Measurements from ENCODE around the gene PRSS12.
"Not testable (repeated sequence)": the region's sequence is repeated elsewhere in the genome, so short reads cannot be mapped to it uniquely, and the experiment has no call there.

Gene PRSS12

DNA sequence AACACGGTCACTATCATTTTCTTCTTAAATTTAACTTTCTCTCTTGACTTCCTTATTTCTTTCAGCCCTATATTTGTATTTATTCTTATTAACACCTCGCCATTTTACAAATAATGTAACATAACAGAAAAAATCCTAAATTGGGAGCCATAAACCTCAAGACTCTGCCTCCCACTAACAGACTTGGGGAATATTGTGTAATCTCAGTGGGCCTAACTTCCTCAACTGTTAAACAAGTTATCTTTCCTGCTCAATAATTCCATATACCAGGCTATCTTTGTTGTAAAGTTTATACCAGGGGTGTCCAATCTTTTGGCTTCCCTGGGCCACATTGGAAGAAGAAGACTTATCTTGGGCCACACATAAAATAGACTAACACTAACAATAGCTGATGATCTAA is 26.2 kb downstream of the PRSS12 start:
- DNase-seq (ENCODE audit: insufficient read length, low spot score) (no peak), FAIRE-seq (no peak)

DNA sequence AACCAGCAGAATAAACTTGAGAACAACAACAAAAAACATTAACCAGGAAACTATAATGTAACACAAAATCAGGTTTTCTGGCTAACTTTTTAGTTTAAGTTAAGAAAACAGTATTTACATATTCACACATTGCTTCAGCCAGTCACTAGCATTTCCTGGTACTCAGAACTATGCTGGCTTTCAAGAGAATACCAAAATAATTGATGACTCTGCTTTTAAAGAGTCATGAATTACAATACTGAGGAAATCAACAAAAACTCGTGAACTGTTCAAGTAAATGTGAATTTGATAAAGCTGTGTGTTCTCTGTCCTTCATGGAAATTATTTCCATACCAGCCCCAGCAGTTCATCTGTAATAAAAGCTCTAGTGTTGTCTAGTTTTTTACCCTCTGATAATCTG is 27.4 kb downstream of the PRSS12 start:
- FAIRE-seq (no peak), DNase-seq (ENCODE audit: insufficient read length, low spot score) (no peak)

DNA sequence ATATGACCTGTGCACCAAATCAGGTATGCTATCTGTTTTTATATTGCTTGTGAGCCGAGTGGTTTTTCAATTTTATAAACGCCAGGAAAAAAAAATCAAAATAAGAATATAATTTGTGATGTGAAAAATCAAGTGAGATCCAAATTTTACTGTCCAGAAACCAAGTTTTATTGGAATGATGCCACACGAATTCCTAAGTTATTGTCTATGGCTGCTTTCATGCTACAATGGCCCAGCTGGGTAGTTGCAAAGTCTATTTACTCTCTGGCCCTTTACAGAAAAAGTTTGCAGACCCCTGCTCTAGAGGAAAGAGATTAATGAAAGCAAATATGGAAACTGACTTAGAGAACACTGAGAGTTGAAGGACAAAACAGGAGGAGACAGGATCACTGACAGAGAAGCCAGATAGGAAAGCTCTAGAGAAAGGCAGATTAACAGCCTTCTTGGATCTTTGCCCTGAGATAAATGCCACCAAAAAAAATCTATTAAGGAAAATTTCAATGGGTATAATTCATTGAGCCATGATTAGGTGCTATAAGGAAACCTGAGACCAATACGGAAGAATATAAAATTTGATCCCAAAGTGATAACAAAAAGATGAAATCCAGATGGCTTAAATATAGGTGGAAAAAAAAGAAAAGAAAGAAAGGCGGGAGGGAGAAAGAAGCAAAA is 29.8 kb downstream of the PRSS12 start:
- no peak for FAIRE-seq

DNA sequence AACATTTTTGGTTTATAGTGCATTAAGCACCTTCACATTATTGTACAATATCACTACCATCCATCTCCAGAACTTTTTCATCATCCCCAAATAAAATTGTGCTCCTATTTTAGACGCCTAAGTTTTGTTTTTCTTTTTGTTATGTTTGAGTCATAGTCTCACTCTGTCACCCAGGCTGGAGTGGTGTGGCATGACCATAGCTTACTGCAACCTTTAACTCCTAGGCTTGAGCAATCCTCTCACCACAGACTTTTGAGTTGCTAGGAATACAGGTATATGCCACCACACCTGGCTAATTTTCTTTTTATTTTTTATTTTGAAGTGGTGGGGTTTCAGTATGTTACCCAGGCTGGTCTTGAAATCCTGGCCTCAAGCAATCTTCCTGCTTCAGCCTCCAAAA is 33.9 kb downstream of the PRSS12 start:
- FAIRE-seq (no peak), DNase-seq (ENCODE audit: insufficient read length, low spot score) (no peak)

More for the DNA sequence above, 29.8 kb downstream of the PRSS12 start:
- DNase-seq (ENCODE audit: insufficient read length, low spot score): no peak

DNA sequence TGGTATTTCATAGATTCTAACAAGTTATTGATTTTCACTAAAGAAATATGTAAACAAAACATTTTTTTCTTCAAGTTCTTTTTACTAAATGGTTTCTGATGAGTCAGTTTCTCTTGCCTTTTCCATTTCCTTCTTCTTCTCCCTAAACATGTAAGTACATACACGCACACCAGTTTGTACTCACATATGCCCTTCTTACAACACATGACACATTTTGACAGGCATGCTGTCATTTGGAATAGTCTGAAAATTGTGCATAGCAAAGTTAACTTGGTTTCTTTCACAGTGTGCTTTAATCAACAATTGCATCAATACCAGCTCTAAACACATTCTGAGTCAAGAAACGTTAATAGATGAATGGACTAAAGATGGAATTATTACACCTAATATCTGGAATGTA is 35.1 kb downstream of the PRSS12 start:
- FAIRE-seq (no peak), DNase-seq (ENCODE audit: insufficient read length, low spot score) (no peak)

DNA sequence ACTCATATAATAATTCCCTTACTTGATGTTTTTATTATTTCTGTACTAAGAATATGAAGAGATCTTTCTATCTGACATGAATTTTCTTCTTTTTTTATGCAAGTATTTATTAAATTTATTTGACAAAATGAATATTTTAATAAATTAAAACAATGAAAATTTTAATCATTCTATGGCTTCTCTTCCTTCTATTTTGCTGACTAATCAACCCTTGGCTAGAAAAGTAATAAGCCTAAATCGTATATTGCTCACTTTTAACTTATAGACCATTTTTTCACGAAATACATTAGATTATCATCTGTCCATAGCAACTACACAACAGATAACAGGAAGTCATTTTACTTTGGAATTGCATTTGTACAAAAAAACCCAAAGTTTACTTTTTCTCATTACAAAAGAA is 38.6 kb downstream of the PRSS12 start:
- FAIRE-seq (no peak), DNase-seq (ENCODE audit: insufficient read length, low spot score) (no peak)

DNA sequence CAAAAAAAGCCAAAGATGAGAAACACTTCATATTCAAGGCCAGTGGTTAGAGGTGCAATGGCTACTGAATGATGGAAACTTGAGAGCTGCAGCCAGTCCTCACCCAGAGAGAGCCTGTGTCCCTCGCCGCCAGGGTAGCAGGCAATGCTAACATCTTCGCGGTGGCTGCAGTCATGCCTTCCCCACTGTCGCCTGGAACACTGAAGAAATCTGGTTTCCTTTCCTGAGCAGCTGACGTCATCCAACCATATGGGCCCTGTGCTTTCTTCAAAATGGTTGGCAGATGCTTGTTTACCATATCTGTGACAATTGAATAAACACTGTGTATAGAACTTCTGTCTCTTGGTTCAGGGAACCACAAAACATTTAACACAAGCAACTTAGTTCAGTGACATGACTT is 39.7 kb downstream of the PRSS12 start:
- no peak for DNase-seq (ENCODE audit: insufficient read length, low spot score)
- no peak for FAIRE-seq

DNA sequence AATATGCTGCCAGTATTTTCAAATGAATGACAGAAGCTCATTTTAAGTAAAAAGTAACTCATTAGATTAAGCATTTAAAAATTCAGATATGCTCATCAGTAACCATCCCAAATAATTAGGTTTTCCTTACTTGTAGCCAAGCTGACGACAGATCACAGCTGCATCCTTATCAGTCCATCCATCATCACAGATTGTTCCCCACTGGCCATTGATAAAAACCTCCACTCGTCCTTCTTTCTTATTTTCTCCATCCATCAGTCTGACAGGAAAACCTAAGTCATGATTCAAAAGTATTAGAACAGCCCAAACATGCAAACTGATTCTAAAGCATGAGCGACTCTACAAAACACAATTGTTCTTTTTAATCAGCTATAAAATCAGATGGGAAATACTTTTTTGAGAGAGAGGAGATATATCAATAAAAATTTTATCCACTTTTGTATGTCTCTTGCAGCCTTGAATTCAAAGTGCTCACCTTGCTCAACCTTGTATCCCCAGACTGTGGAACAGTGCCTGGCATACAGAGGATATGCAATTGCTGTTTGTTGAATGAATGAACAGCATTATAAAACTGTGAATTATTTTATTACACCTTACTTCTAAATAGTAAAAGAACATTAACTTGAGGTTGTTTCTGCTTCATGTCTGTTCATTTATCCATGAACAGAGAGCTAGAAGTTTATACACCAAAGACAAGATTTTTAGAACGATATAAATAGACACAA is 44.3 kb downstream of the PRSS12 start:
- FAIRE-seq (no peak), DNase-seq (ENCODE audit: insufficient read length, low spot score) (no peak)

DNA sequence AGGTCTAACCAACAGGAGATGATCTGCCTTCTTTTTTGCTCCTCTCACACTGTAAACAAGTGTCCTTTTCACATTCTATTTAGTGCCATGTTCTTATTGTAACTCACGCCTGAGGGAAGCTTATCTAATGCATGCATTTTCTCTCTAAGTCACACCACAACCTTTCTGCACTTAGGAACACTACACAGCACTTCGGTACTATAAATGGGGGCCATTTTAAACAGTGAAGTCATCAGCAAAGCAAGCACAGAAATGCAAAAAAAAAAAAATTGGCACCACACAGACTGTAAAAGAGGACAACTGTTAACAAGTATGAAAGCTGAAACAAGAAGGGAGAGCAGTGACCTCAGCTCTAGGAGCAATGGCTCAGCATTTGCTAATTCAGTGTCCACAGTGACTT is 45.2 kb downstream of the PRSS12 start:
- FAIRE-seq (no peak), DNase-seq (ENCODE audit: insufficient read length, low spot score) (no peak)

DNA sequence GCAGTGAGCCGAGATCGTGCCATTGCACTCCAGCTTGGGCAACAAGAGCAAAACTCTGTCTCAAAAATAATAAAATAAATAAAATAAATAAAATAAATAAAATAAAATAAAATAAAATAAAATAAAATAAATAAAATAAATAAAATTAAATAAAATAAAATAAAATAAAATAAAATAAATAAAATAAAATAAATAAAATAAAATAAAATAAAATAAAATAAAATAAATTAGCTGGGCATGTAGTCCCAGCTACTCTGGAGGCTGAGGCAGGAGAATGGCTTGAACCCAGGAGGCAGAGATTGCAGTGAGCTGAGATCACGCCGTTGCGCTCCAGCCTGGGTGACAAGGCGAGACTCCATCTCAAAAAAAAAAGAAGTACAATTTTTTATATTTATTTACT is 53.2 kb downstream of the PRSS12 start:
- FAIRE-seq: not testable (repeated sequence)

DNA sequence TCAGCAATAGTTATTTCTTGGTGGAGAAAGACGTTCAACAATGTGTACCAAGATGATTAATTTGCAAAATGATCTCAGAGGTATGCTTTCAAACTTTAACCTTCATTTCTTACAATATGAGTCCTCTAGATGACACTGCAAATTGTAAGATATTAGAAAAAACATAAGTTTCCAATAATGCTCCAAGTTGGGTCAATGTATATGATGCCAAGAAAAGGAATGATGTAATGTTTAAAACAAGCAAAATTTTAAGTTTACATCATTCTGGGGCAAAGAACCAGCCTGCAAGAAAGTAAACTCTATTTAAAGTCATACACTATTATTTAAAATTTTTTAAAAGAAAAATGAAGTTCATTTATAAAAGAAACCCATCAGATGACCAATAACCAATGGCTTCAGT is 56.1 kb downstream of the PRSS12 start:
- DNase-seq (ENCODE audit: insufficient read length, low spot score) (no peak), FAIRE-seq (no peak)

More for the DNA sequence above, 53.2 kb downstream of the PRSS12 start:
- not testable (repeated sequence) for DNase-seq (ENCODE audit: insufficient read length, low spot score)

DNA sequence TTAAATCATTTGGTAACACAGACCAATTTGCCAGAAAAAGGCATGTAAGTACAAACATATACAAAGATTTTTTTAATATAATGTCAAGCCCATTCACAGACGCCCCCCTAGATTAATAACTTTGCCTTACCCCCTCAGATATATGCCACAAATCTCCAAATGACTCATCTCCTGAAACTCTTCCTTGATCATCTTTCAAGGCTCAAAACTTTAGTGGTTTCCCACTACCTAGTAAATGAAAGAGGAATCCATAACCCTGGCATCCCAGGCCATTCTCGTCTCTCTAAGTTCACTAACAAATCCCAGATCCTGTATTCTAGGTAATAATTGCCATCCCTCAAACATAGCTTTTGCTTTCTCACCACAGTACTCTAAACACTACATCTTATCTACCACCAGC is 61.9 kb downstream of the PRSS12 start:
- DNase-seq (ENCODE audit: insufficient read length, low spot score): no peak
- FAIRE-seq: no peak

DNA sequence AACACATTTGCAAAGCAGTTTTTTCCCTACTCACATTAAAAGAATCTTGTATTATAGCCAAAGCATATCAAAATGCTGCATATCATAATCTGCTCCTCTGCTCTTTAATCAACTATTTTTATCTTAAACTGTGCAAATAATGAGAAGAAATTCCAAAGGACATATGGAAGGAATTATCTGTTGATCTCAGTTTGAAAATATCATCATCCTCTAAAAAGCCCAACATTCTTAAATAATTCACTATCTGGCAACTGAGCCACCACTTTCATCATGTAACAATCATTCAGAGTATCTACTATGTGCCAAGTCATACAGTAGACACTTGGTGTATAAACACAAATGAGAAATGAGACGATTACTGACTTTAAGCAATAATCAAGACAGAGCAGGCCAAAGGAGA is 63.0 kb downstream of the PRSS12 start:
- no peak for DNase-seq (ENCODE audit: insufficient read length, low spot score)
- no peak for FAIRE-seq

DNA sequence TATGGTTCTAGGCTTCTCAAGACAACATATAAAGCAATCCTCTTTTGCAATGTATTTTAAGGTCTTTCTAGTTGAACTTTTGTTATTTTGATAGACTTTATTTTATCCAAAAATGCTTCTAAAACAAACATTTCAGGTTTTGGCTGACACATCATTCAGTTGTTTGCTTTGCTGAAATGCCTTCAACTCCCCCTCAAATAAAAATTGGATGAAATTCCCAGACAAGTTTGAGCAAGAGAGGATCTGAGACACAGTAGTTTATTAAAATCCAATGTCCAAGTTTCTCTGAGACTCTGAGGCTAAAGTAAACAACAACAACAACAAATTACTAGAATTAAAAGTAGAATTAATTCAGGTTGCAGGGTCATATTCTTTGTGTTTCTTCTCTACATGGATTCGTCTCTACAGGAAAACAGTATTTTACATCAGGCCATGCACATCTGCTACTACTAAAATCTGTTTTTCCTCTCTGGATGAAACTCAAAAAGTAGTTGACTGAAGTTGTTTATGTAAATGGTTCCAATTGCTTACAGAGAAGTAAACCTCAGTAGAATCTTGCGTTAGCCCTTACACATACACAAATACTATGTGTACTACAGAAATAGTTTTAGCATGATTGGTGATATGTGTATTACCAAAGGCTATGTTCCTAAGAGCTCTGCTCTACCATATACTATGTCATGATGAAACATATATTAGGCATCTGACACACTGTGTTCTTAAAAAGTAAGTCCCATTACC is 64.9 kb downstream of the PRSS12 start:
- FAIRE-seq (no peak), DNase-seq (ENCODE audit: insufficient read length, low spot score) (no peak)

DNA sequence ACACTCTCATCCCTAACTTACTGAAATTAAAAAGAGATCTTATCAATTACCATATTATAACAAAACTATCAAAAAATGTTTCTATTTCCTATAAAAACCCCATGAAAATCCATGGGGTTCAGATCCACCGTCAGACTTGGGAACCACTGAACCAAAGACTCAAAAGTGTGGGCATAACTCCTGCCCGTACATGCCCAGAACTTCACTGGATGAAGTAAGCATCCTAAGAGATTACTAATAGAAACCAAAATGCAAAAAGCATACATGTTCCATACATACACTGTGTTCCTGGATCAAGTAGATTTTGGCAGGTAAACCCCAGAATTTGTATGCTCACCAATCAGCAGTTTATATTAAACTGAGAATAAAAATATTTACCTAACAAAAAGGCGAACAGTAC is 66.1 kb downstream of the PRSS12 start:
- DNase-seq (ENCODE audit: insufficient read length, low spot score) (no peak), FAIRE-seq (no peak)

DNA sequence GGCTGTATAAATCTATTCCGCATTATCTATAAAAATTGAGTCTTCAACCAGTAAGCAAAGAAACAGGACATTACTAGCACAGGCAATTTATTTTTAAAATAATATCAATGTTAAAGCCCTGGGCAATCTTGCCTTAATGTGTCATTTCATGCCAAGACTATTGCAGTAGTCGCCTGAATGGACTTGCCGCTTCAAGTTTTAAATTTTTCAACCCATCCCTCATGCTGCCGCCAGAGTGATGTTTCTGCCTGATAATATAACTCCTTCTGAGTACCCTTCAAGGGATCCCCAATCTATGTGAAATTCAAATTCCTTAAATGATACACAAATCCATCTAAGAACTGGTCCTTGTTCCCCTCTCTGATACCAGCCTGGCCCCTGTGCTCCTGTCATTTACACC is 66.9 kb downstream of the PRSS12 start:
- no peak for FAIRE-seq
- no peak for DNase-seq (ENCODE audit: insufficient read length, low spot score)

DNA sequence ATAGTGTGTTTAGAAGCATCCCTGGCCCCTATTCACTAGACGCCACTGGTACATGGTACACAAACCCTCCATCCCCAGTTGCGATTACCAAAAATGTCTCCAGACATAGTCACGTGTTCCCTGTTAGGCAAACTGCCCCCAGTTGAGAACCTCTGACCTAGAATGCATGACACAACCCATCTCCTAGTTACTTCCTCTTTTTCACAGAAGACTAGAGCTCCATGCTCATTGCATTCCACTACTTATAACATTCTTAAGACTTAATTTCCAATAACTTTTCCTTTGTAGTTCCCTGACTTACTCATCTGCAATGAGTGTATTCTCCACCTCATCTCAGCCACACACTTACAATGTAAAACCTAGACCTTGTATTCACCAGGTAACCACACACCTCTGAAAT is 68.6 kb downstream of the PRSS12 start:
- FAIRE-seq: no peak
- DNase-seq (ENCODE audit: insufficient read length, low spot score): no peak

DNA sequence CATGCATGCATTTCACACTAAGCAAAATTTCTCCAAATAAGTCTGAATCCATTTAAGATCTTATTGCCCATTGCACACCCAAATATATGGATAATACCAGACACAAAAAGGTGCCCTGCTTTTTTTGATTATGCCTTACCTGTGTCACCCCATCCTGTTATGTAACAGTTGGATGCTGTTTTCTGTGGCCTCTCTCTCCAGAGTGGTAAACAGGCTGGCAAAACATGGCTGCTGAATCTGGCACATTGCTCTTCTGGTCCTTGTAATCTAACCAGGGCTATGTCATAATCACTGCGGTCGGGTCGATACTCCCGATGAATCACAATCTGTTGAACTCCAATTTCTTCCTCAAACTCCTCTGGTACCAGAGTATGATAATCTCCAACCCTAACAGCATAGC is 70.1 kb downstream of the PRSS12 start:
- no peak for FAIRE-seq
- DNase-seq (ENCODE audit: insufficient read length, low spot score): no peak

DNA sequence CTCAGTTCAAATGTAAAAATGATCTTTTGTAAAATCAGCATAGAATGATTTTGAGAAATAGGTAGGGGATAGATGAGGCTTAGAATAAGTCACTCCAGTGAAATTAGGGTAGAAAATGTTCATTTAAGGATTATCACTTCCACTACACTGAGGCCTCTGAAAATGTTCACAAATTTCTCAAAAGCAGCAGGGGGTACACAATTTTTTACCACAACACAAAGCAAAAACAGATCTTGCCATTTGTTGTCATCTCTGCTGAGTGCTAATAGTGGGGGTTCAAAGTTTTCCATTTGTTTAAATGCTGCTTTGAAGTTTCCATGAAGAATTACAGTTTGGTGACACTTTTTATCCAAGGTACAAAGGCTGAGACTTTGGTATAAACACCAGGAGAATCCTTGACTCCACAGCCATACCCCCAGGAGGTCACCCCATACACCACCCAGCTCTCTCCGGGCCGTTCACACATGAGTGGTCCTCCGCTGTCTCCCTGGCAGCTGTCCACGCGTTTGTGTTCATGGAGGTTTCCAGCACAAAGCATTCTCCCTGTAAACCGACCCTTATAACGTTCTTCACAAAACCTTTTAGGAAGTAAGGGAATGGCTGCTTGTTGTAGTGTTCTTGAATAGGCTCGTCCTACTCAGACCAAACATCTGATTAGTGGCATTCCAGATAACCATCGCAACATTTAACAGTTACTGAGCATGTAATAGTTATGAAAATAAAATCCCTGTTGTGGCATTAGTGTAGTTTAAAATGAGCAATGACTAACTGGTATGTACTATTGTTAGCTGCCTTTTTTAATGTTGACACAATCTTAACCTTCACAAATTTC is 71.0 kb downstream of the PRSS12 start:
- no peak for DNase-seq (ENCODE audit: insufficient read length, low spot score)

DNA sequence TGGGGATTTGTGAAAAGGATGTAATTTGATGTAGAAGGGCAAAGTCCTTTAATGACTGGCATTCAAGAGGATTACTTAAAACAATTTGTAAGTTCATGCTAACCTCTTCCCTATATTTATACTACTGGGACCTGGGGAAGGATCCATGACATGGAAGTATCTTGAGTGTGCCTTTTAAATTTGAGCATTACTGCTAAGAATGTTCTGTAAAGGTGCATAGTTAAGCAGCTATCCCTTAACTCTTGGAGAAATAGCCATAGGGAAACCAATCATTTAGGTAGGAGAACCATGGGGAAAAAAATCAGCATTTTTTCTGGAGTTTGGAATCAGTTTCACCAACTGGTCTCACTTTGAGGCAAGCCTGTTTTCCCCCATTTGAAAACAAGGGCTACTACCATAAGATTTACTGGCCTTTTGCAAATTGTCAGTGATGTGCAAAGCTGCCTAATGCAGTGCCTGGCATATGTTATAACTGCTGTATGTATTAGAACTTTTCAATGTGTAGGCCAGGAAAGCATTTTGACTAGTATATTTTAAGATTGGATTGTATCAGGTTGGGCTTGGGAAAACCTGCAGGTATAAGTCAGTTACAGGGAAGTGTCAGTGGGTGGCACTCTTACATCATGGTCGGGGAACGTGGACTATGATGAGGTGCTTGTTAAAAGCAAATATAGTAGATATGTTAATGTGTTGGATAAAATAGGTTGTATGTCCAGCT is 72.1 kb downstream of the PRSS12 start:
- FAIRE-seq (no peak), DNase-seq (ENCODE audit: insufficient read length, low spot score) (peak; percentile 31)

More for the DNA sequence above, 71.0 kb downstream of the PRSS12 start:
- FAIRE-seq: no peak

Data from HTR-8/SVneo (cell line).